BLaER1 treated with 17β-estradiol and CSF1 and Interleukin-3, amounts not matched to agents 10 nM and 100 nM (cell line): ENCODE results near the gene SYTL3.

Source experiments
- H3K27ac ChIP-seq, 11 experiments: shearing (Covaris generic); formaldehyde crosslinking; 2 replicates each; pipeline ENCODE4 v1.8.1; 2022
- H3K27me3 ChIP-seq, 11 experiments: shearing (Covaris generic); formaldehyde crosslinking; 2 replicates each; pipeline ENCODE4 v1.8.1; 2022
- H3K36me3 ChIP-seq, 11 experiments: shearing (Covaris generic); formaldehyde crosslinking; 2 replicates each; pipeline ENCODE4 v1.8.1; 2022
- H3K4me1 ChIP-seq, 10 experiments: shearing (Covaris generic); formaldehyde crosslinking; 2 replicates each; pipeline ENCODE4 v1.8.1; 2022
- H3K4me2 ChIP-seq, 11 experiments: shearing (Covaris generic); formaldehyde crosslinking; 2 replicates each; pipeline ENCODE4 v1.8.1; 2022
- H3K4me3 ChIP-seq, 10 experiments: shearing (Covaris generic); formaldehyde crosslinking; 2 replicates each; pipeline ENCODE4 v1.8.1; 2022
- H3K9ac ChIP-seq, 11 experiments: shearing (Covaris generic); formaldehyde crosslinking; 2 replicates each; pipeline ENCODE4 v1.8.1; 2022
- H3K9me3 ChIP-seq, 11 experiments: shearing (Covaris generic); formaldehyde crosslinking; replicated peaks in 1 of 11; 2 replicates each; pipeline ENCODE4 v1.8.1; 2022
- H4K20me1 ChIP-seq, 11 experiments: shearing (Covaris generic); formaldehyde crosslinking; 2 replicates each; pipeline ENCODE4 v1.8.1; 2022
- Cebpa-rat ChIP-seq, 11 experiments: shearing (Covaris generic); IDR thresholded peaks; 2 replicates each; pipeline ENCODE4 v1.8.1; 2022

The SYTL3 gene

DNA sequence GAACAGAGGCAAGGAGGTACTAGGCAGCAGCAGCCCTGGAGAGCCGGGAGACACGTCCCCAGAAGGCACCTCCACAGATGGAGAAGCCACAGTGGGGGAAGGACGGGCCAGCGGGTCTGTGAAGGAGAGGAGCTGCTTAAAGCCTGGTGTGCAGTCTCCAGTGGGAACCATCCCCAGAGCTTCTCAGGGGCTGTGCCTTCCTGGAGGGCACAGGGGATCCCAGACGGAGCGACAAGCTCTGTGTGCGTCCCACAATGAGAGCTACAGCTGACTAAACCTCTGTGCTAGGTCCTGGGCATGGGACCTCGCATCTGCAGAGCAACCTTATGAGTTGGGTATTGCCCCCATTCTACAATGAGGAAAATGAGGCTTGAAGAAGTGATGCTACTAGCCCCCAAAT lies 118.6 kb downstream of the SYTL3 start:
- no peaks in the 10 kb centered on the region for H3K9me3 ChIP-seq
- H4K20me1 ChIP-seq = peaks cover 60 to 94% (median 71%) of the 10 kb centered on the region in 11 experiments; a peak in 21 of 22 replicates
- H3K4me2 ChIP-seq = peak overlapping the region; percentile 60 to 86 (median 76)
- peak overlapping the region in 8 of 11 experiments; percentile 1 to 79 (median 60); a peak in 10 of 22 replicates for H3K27ac ChIP-seq
- no peaks in the 10 kb centered on the region for H3K27me3 ChIP-seq
- H3K4me1 ChIP-seq = peaks cover 83 to 100% (median 98%) of the 10 kb centered on the region in 10 experiments
- TF ChIP-seq Cebpa-rat (IDR thresholded peaks at IDR 0.05) = no peak
- peaks cover 84 to 99% (median 96%) of the 10 kb centered on the region in 11 experiments for H3K36me3 ChIP-seq
- peak overlapping the region in 3 of 10 experiments; percentile 0 to 28 (median 11); a peak in 3 of 20 replicates for H3K4me3 ChIP-seq
- peak overlapping the region in 8 of 11 experiments; percentile 15 to 73 (median 44); a peak in 9 of 22 replicates for H3K9ac ChIP-seq

GRCh38 chr6:158769234-158769770 lies 119.4 kb downstream of the SYTL3 start:
- Histone ChIP-seq H3K9ac (no peak overlapping the region), H3K4me2 (peak overlapping the region; percentile 60 to 86 (median 76); a peak in 20 of 22 replicates), H3K36me3 (peaks cover 93 to 100% (median 98%) of the 10 kb centered on the region in 11 experiments), H3K27me3 (no peaks in the 10 kb centered on the region), H3K9me3 (no peaks in the 10 kb centered on the region), H4K20me1 (peaks cover 63 to 97% (median 80%) of the 10 kb centered on the region in 11 experiments; a peak in 21 of 22 replicates), H3K27ac (no peak overlapping the region), H3K4me3 (no peak overlapping the region; a peak in 1 of 20 replicates), H3K4me1 (peaks cover 81 to 100% (median 96%) of the 10 kb centered on the region in 10 experiments)
- no peak for TF ChIP-seq Cebpa-rat (IDR thresholded peaks at IDR 0.05)

GRCh38 chr6:158769771-158770432 lies 120.0 kb downstream of the SYTL3 start:
- Histone ChIP-seq H3K36me3 (peaks cover 93 to 100% (median 98%) of the 10 kb centered on the region in 11 experiments), H3K4me3 (no peak overlapping the region; a peak in 1 of 20 replicates), H3K4me1 (peaks cover 75 to 95% (median 92%) of the 10 kb centered on the region in 10 experiments)

DNA sequence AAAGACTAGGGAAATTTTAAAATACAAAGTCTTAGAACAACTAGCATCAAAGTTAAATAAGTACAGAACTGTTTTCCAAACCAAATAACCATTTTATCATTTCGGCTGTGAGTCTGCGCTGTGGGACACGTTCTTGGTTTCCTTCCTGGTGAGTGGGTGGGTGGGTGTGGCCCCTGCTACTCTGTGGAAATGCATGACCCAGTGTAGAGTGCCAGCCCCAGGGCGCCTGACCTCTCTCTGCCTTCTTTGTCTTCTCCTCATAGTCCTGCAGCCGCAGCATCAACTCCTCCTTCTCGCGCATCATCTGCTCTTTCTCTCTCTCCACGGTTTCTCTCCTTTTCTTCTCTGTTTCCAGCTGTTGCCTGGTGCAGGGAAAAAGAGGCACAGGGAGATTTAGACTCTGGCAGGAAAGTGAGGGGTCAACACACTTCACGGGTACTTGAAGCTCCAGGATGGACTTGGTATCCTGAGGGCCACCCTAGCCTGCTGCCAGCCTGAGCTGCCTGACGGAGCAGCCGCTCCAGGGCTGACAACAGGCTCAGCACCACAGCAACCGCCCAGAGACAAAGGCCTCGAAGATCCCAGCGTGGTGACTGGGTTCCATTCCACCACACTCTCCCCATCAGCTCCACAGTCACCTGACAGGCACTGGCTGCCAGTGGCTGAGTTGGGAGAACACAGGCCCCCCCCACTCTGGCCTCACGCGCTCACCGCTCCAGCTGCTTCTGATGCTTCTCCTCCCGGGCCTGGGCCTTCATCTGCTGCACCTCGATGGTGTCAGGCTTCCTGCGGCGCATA lies 120.9 kb downstream of the SYTL3 start:
- TF ChIP-seq Cebpa-rat (IDR thresholded peaks at IDR 0.05) = no peak
- Histone ChIP-seq H4K20me1 (peaks cover 63 to 97% (median 83%) of the 10 kb centered on the region in 11 experiments; a peak in 21 of 22 replicates), H3K36me3 (peaks cover 93 to 100% (median 98%) of the 10 kb centered on the region in 11 experiments), H3K27me3 (no peaks in the 10 kb centered on the region), H3K4me1 (peaks cover 73 to 87% (median 84%) of the 10 kb centered on the region in 10 experiments), H3K4me3 (no peak overlapping the region), H3K9ac (peak overlapping the region in 4 of 11 experiments; percentile 42 to 60 (median 46); a peak in 6 of 22 replicates), H3K27ac (peak overlapping the region in 7 of 11 experiments; percentile 5 to 55 (median 36); a peak in 10 of 22 replicates), H3K9me3 (no peaks in the 10 kb centered on the region), H3K4me2 (peak overlapping the region; percentile 63 to 86 (median 76))

More at GRCh38 chr6:158769771-158770432, 120.0 kb downstream of the SYTL3 start:
- Histone ChIP-seq H3K9me3 (no peaks in the 10 kb centered on the region), H3K4me2 (peak overlapping the region in 10 of 11 experiments; percentile 63 to 86 (median 77); a peak in 19 of 22 replicates), H3K9ac (no peak overlapping the region), H3K27me3 (no peaks in the 10 kb centered on the region), H3K27ac (peak overlapping the region in 2 of 11 experiments; percentile 1 to 55; a peak in 2 of 22 replicates), H4K20me1 (peaks cover 63 to 95% (median 83%) of the 10 kb centered on the region in 11 experiments; a peak in 21 of 22 replicates)
- TF ChIP-seq Cebpa-rat (IDR thresholded peaks at IDR 0.05) = no peak

DNA sequence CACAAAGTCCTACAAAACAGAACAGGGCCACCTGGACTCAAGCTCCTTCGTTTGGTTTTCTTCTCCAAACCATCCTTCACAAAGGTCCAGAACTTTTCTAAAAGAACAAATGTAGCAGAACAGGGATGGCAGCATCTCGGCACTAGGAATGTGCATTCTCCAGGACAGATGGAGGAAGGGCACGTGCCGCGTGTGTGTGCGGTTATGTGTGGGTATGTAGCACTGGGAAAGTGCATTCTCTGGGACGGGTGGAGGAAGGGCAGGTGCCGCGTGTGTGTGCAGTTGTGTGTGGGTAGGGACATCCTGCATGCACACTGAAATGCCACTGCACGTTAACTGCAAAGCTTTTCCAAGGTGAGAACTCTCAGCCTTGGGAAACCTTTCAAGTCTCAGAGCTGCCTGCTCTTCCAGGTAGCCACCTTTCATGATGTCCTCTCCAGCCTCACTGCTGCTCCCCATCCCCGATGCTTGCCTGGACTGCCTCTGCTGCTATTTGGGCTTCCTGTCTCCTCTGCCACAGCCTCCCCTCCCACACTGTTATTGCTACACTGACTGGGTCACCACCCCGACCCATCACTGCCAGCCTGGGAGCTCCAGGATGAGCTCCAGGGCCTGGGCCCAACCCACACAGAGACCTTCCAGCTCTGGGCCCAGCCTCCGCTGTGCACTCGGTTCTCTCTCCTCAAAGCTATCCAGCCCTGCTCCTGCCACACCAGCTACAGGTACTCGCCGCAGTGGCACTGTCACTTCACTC lies 121.7 kb downstream of the SYTL3 start:
- no peaks in the 10 kb centered on the region for H3K9me3 ChIP-seq
- TF ChIP-seq Cebpa-rat (IDR thresholded peaks at IDR 0.05) = no peak
- H4K20me1 ChIP-seq = peaks cover 65 to 100% (median 88%) of the 10 kb centered on the region in 11 experiments; a peak in 21 of 22 replicates
- peak overlapping the region in 4 of 11 experiments; percentile 13 to 50 (median 32); a peak in 4 of 22 replicates for H3K9ac ChIP-seq
- peaks cover 93 to 100% (median 98%) of the 10 kb centered on the region in 11 experiments for H3K36me3 ChIP-seq
- H3K27me3 ChIP-seq = no peaks in the 10 kb centered on the region
- H3K4me3 ChIP-seq = 0 out of 20 replicates have a peak overlapping the region, but pooled peaks of 1 of the 10 experiments have one; percentile 19
- peak overlapping the region; percentile 63 to 86 (median 72) for H3K4me2 ChIP-seq
- peak overlapping the region in 4 of 11 experiments; percentile 35 to 55 (median 44); a peak in 4 of 22 replicates for H3K27ac ChIP-seq
- peaks cover 71 to 81% (median 78%) of the 10 kb centered on the region in 10 experiments for H3K4me1 ChIP-seq

DNA sequence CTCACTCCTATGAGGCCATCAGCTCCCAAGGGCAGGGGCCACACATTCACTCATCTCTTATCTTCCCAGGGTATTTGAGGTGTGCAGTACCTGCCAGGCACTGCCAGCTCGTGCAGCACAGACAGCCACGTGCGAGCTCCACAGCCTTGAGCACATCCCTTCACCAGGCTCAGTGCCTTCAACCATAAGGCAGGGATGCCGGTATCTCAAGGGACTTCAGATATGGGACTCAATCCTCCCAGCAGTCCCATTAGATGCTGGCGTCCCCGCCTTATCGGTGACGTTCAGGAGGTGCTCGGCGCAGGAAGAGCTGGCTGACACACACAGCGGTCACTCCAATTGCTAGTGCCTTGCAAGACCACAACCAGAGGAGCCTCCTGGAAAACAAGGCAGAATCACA lies 122.3 kb downstream of the SYTL3 start:
- Histone ChIP-seq H3K9ac (peak overlapping the region in 4 of 11 experiments; percentile 13 to 50 (median 32); a peak in 4 of 22 replicates), H3K4me2 (peak overlapping the region; percentile 63 to 86 (median 72)), H3K9me3 (no peaks in the 10 kb centered on the region), H3K36me3 (peaks cover 95 to 100% (median 98%) of the 10 kb centered on the region in 11 experiments), H3K27ac (peak overlapping the region in 3 of 11 experiments; percentile 7 to 35 (median 35); a peak in 2 of 22 replicates), H3K27me3 (no peaks in the 10 kb centered on the region), H3K4me3 (0 out of 20 replicates have a peak overlapping the region, but pooled peaks of 1 of the 10 experiments have one; percentile 19), H3K4me1 (peaks cover 65 to 75% (median 72%) of the 10 kb centered on the region in 10 experiments), H4K20me1 (peaks cover 66 to 100% (median 89%) of the 10 kb centered on the region in 11 experiments; a peak in 21 of 22 replicates)
- no peak for TF ChIP-seq Cebpa-rat (IDR thresholded peaks at IDR 0.05)

- Histone ChIP-seq H4K20me1 (peaks cover 67 to 100% (median 89%) of the 10 kb centered on the region in 11 experiments; a peak in 21 of 22 replicates), H3K36me3 (peaks cover 98 to 100% (median 100%) of the 10 kb centered on the region in 11 experiments), H3K4me1 (peaks cover 58 to 68% (median 65%) of the 10 kb centered on the region in 10 experiments), H3K27ac (peak overlapping the region in 1 of 11 experiments; percentile 3; a peak in 1 of 22 replicates), H3K9ac (peak overlapping the region in 2 of 11 experiments; percentile 2 to 22; a peak in 3 of 22 replicates), H3K27me3 (no peaks in the 10 kb centered on the region), H3K4me3 (no peak overlapping the region), H3K9me3 (no peaks in the 10 kb centered on the region), H3K4me2 (peak overlapping the region; percentile 51 to 86 (median 72); a peak in 21 of 22 replicates)
- no peak for TF ChIP-seq Cebpa-rat (IDR thresholded peaks at IDR 0.05)
Observed at GRCh38 chr6:158772851-158773371, 123.1 kb downstream of the SYTL3 start.
